GM23338 (cell line): ENCODE data around the gene TPM1.

Experiments
- CTCF ChIP-seq, 2 experiments: fragments of 200-600 bp in 1 of 2; sonication (generic) in 1 of 2; conservative IDR thresholded peaks; 2 replicates each; pipeline versions ENCODE4 v1.5.1 to v1.6.1; 2016 to 2017; ENCODE audit warnings: antibody characterized with exemption in 2 of 2, low read depth in 2 of 2, mild to moderate bottlenecking in 2 of 2, moderate library complexity in 1 of 2
- EZH2 ChIP-seq: fragments of 200-600 bp; sonication (generic); IDR thresholded peaks from one replicate; pipeline ENCODE4 v1.8.0; 2017; ENCODE audit warnings: antibody characterized with exemption, mild to moderate bottlenecking, low read depth; ENCODE audit not compliant: unreplicated experiment
- EZH2phosphoT487 ChIP-seq: fragments of 200-600 bp; sonication (generic); IDR thresholded peaks from one replicate; pipeline ENCODE4 v1.8.1; 2018; ENCODE audit warnings: antibody characterized with exemption; ENCODE audit not compliant: unreplicated experiment
- JUNB ChIP-seq: IDR thresholded peaks from one replicate; pipeline ENCODE4 v1.6.1; 2016; ENCODE audit warnings: antibody characterized with exemption; ENCODE audit not compliant: unreplicated experiment
- NANOG ChIP-seq: IDR thresholded peaks from 2 replicates; pipeline ENCODE4 v1.6.1; 2016; ENCODE audit warnings: antibody characterized with exemption, borderline replicate concordance
- POLR2AphosphoS5 ChIP-seq: IDR thresholded peaks from 2 replicates; pipeline ENCODE4 v1.6.1; 2016; ENCODE audit warnings: antibody characterized with exemption, low read depth
- REST ChIP-seq: IDR thresholded peaks from one replicate; pipeline ENCODE4 v1.6.1; 2018; ENCODE audit warnings: antibody characterized with exemption; ENCODE audit not compliant: unreplicated experiment
- STAT1 ChIP-seq: IDR thresholded peaks from one replicate; pipeline ENCODE4 v1.6.1; 2016; ENCODE audit warnings: antibody characterized with exemption; ENCODE audit not compliant: unreplicated experiment
- TF ChIP-seq, protein P1 (sequence below): IDR thresholded peaks from 2 replicates; pipeline ENCODE4 v1.6.1; 2016; ENCODE audit warnings: antibody characterized with exemption

DNA sequence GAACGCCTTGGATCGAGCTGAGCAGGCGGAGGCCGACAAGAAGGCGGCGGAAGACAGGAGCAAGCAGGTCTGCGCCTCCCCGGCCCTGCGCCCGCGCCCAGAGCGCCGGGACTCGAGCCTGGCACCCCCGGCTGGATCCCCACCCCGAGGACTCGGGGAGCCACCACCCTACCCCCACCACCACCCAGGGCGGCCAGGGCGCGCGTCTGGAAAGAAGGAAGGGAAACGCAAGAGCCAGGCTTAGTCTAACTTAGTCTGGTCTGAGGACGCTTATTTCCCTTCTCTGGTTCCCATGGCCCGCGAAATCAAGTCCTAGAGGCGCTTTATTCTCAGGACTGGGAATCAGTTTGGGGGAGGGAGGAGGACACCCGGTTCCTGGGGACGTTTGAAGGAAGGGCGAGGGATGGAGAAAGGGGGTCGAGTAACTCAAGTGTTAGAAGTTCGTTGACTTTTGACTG lies 359 bp downstream of the TPM1 start:
- TF ChIP-seq EZH2 (no peak), CTCF (conservative IDR thresholded peaks at IDR 0.05; ENCODE audit: low read depth in 2 of 2) (no peak), EZH2phosphoT487 (no peak), POLR2AphosphoS5 (no peak), JUNB (no peak), STAT1 (no peak), REST (no peak), NANOG (no peak)
- TF ChIP-seq, protein P1, sequence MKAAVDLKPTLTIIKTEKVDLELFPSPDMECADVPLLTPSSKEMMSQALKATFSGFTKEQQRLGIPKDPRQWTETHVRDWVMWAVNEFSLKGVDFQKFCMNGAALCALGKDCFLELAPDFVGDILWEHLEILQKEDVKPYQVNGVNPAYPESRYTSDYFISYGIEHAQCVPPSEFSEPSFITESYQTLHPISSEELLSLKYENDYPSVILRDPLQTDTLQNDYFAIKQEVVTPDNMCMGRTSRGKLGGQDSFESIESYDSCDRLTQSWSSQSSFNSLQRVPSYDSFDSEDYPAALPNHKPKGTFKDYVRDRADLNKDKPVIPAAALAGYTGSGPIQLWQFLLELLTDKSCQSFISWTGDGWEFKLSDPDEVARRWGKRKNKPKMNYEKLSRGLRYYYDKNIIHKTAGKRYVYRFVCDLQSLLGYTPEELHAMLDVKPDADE: no peak
